Stimulated activated CD4-positive, alpha-beta T cell treated with anti-CD3 and anti-CD28 coated beads, Interleukin-4, amount 100 ng/mL, for 1 hour (primary cell): ENCODE data around the gene ARHGEF4.

Experiments
- DNase-seq: peaks from one replicate; pipeline ENCODE4 v3.0.0-alpha.2; 2020

The ARHGEF4 gene

GRCh38 chr2:130836501-130837174, at the start of gene ARHGEF4:
TSS of gene ARHGEF4 (plus strand) at chr2:130836914. CDS start at chr2:130836954, 40 bp downstream.
- DNase-seq, result no peak

DNA sequence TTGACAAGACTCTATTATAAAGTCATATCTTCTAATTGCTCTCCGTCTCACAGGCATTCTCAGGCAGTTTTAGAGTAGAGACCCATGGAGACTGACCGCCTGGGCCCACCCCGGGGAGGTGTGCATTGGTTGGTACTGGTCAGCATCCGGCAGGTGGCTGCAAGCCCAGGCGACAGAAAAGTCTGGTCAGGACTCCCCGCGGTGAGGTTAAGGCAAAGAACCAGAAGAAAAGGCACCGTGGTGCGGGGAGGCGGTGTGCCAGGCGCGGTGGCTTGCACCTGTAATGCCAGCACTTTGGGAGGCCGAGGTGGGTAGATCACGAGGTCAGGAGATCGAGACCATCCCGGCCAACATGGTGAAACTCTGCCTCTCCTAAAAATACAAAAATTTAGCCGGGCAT, 48.9 kb upstream of the ARHGEF4 start:
- no peak for DNase-seq

DNA sequence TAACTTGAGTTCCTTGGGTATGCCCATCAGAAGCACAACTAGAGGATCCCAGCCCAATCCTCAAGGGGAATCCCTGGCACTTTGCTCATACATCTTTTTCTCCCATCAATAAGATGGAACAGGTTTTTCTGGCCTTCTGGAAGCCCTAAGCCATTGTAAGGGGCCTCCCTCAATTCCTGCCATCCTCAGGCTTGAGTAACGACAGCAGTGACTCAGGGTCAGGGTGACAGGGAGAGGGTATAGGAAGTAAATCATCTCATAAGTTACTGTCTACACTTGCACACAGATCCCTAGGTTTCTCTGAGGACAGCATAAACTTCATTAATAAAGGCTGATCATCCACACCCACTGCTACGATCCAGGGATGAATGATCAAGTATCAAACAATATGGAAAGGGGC, 46.4 kb upstream of the ARHGEF4 start:
- DNase-seq, result no peak

- DNase-seq, result no peak
These were observed 45.7 kb upstream of the ARHGEF4 start for GRCh38 chr2:130790804-130791616.

- DNase-seq, result no peak
These were observed 45.1 kb upstream of the ARHGEF4 start for GRCh38 chr2:130791617-130791939.

GRCh38 chr2:130795431-130795830, 41.3 kb upstream of the ARHGEF4 start:
- no peak for DNase-seq

GRCh38 chr2:130796290-130796689, 40.4 kb upstream of the ARHGEF4 start:
- no peak for DNase-seq

DNA sequence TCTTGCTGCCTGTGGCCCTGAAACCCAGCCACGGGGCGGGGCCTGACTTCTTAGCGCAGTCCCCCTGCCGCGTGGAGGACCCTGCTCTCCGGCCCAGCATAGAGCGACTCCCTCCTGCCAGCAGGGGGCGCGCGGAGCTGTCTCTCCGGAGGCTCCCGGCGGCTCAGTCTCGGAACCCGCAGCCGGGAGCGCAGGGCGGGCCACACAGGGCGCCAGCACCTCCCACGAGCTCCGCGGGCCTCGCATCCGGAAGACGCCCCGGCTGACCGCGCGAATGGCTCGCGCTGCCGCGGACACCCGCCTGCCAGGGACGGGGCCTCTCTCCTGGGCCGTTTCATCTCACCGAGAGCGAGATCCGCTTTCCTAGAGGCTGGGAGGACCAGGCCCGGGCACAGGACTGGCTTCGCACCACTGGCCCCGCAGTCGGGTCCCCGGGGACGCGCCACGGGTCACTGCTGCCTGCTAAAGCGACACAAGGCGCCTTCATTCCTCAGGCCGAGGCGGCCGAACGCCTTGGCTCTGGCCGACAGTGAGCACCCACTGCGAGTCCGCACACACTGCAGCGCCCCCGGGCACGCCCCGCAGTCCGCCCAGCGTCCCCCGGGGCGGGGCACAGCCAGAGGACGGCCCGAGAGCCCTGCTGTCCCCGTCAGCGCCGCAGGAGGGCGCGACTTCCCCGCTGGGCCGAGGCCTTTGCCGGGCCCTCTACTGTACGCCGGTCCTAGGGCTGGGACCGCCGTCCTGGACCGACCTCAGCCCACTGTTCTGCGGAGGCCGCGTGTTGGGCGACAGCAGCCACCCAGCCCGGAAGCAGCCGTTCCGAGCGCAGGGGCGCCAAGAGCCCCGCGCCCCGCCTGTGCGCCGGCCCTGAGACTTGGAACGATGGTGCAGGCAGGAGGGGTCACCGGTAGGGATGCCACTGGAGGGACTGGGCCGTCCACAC, 39.0 kb upstream of the ARHGEF4 start:
- DNase-seq, result peak; percentile 96

GRCh38 chr2:130798472-130799218, 38.1 kb upstream of the ARHGEF4 start:
- DNase-seq, result no peak

GRCh38 chr2:130799295-130799694, 37.4 kb upstream of the ARHGEF4 start:
- no peak for DNase-seq

DNA sequence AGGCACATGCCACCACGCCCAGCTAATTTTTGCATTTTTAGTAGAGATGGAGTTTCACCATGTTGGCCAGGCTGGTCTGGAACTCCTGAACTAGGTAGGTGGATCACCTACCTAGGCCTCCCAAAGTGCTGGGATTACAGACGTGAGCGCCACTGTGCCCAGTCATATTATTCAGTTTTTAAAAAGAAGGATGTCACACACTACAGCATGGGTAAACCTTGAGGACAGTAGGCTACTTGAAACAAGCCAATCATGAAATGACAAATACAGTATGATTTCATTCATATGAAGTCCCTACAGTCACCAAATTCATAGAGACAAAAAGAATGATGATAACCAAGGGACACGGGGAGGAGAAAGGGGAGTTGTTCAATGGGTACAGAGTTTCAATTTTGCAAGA, 31.1 kb upstream of the ARHGEF4 start:
- DNase-seq, result no peak

- DNase-seq, result no peak
These were observed 30.3 kb upstream of the ARHGEF4 start for GRCh38 chr2:130806370-130806769.

GRCh38 chr2:130807659-130808385, 28.9 kb upstream of the ARHGEF4 start:
- no peak for DNase-seq

GRCh38 chr2:130808482-130809268, 28.0 kb upstream of the ARHGEF4 start:
- DNase-seq, result no peak

DNA sequence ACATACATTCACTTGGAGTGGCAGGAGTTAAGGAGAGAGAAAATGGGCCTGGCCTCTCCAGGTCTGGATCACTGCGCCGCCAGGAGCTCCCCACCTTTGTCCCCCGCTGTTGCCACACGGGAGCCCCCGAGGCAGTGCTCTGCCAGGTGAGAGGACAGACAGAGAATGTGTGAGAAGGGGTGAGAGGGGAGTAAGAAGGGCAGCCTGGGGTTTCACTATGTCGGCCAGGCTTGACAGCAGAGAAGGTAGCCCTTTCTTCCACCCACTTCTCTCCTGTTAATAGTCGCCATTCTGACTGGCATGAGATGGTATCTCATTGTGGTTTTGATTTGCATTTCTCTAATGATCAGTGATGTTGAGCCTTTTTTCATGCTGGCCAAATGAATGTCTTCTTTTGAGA, 26.2 kb upstream of the ARHGEF4 start:
- no peak for DNase-seq

DNA sequence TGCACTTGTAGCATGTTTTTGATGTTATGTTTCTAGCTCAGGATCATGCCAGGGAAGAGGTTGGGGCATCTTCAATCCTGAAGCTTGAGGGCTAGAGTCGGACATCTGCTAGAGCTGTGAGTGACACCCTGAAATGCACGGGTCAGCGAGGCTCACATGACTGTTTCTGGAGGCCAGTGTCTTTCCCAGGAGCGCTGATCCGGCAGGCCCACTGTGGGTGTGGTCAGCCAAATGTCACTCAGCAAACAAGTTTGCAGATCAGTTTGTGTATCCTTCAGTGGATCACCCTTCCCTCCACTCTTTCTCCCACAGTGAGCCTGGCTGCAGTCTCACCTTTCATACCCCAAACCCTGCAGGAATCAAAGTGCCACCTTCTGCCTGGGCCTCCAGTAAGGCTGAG, 23.0 kb upstream of the ARHGEF4 start:
- no peak for DNase-seq

DNA sequence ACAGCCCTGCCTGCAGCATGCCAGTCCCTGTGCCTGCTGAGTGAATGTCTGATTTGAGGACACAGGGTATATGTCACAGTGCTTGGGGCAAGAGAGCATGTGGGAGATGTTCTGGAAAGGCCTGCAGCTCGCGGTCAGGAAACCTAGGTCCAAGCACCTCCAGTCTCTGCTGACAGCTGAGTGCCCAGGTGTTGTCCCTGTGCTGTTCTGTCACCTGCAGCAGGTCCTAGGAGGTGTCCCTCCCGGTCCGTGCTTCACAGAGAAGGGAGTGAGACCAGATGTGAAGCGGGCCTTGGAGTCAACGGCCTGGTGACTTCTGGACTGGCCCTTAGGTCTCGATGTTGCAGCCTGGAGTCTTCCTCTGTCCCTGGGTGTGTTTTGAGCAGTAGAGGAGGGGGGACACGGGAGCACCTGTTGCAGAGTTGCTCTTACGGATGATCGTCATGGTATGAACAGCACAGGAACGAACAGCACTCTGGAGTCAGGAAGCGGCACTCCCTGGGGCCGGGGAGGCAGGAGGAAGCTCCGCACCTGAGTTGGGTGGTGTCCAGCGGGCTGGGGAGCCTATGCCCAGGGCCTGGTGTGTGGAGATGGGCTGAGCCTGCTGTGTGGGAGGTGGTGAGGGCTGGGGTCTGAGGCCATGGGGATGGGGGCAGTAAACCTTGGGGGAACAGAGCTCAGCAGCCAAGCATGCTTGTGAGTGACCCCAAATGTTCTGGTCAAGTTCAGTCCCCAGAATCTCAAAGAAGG, 21.6 kb upstream of the ARHGEF4 start:
- DNase-seq, result no peak

DNA sequence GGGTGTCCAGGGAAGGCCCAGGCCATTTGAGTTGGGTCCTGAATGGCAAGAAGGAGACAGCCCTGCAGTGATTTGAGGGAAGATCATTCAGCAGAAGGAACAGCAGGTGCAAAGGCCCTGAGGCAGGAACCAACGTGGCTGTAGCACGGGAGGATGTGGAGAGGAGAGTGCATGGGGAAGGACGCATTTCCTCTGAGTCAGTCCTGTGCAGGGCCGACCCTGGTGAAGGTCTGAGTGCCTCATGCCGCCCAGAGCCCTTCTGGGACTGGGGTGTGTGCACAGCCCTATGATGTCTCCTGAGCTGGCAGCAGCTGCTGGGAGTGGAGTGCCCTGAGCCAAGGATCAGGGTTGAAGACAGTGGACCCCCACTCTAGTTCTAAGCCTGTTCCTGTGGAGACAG, 17.9 kb upstream of the ARHGEF4 start:
- no peak for DNase-seq

DNA sequence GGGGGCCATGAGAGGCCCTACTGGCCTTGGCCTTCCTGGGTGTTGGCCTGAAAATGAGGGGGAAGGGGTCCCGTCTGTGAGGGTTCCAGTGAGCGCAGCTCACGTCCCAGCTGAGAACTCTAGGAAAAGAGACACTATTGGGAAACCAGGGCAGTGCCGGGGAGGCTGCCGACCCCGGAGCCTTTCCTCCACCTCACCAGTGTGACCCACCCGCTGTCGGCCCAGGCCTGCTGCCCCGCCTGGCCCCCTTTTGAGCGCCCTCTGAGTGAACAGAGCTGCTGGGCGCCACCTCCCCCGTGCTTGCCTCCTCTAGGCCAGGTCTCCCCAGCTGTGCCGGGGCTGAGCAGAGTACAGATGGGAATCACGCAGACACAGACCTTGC, 17.5 kb upstream of the ARHGEF4 start:
- no peak for DNase-seq

DNA sequence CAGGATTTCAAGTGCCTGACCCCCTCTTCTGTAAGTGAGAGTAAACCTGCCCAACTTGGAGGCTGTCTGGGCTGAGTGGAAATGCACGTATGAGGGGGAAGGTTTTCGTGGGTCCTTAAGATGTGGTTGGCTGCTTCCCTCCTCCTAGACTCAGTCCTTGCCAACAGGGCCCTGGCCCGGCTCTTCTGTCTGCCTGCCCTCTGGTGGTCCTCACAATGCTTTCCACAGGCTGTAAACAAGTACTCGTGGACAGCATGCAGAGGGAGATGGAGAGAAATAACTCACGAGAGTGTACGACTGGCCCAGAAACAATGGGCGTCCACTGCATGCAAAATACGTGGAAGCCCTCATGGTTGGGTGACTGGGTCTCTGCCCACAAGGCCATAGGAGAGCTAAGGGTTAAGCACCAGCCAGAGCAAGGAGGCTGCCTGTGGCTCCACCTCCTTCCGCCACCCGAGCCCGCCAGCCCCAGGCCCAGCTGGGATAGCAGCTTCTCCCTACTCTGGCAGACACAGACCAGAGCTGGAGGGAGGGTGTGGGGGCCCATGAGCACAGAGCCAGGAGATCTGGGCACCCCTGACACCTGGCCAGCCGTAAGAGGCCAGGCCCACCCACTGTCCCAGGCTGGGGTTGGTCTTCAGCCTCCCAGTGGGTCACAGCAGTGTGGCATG, 17.0 kb upstream of the ARHGEF4 start:
- no peak for DNase-seq
